Measurements from ENCODE around the gene PPM1G. TPM values are rescaled to one million over a fixed set of nuclear protein-coding genes. Genes with fewer than 3 reads are reported as not detected.

The PPM1G gene
- total RNA-seq, 1 donor from 2014 or later = 56.7 TPM

Other genes starting within 250 kb of the PPM1G start
- 104 TPM for gene ATRAID, start 197.6 kb downstream of the PPM1G start, total RNA-seq
- 24.9 TPM for gene SLC5A6, start 197.3 kb downstream of the PPM1G start, total RNA-seq
- 26.7 TPM for gene CAD, start 192.2 kb downstream of the PPM1G start, total RNA-seq
- not detected for gene SLC30A3, start 146.5 kb downstream of the PPM1G start, total RNA-seq
- gene DNAJC5G, start 134.2 kb downstream of the PPM1G start, total RNA-seq = not detected
- 0.26 TPM for gene TRIM54, start 127.2 kb downstream of the PPM1G start, total RNA-seq
- 3.1 TPM for gene UCN, start 101.1 kb downstream of the PPM1G start, total RNA-seq
- 62.6 TPM for gene MPV17, start 86.5 kb downstream of the PPM1G start, total RNA-seq
- gene GTF3C2, start 52.8 kb downstream of the PPM1G start, total RNA-seq = 49.5 TPM
- gene EIF2B4, start 39.3 kb downstream of the PPM1G start, total RNA-seq = 32.3 TPM
- 105 TPM for gene SNX17, start 39.0 kb downstream of the PPM1G start, total RNA-seq
- gene ZNF513, start 28.9 kb downstream of the PPM1G start, total RNA-seq = 25.6 TPM
- 90.1 TPM for gene NRBP1, start 19.0 kb upstream of the PPM1G start, total RNA-seq
- 65.7 TPM for gene KRTCAP3, start 32.8 kb upstream of the PPM1G start, total RNA-seq
- gene IFT172, start 80.2 kb upstream of the PPM1G start, total RNA-seq = 54.4 TPM
- 13.4 TPM for gene FNDC4, start 85.6 kb upstream of the PPM1G start, total RNA-seq
- gene GCKR, start 87.2 kb upstream of the PPM1G start, total RNA-seq = 7.6 TPM
- gene ZNF512, start 173.5 kb upstream of the PPM1G start, total RNA-seq = 32.6 TPM
- 4.7 TPM for gene CCDC121, start 219.4 kb upstream of the PPM1G start, total RNA-seq
- gene GPN1, start 219.5 kb upstream of the PPM1G start, total RNA-seq = 24.2 TPM

Measured in mucosa of gallbladder (tissue), 1 donor.